ENCODE results near the gene URI1. TPM values are rescaled to one million over a fixed set of nuclear protein-coding genes. Genes with fewer than 3 reads are reported as not detected.
A peak's percentile ranks its signal among the peaks of the same experiment; 100 is the strongest.

URI1 gene
- total RNA-seq, 1 donor from 2014 or later = 63.2 TPM

GRCh38 chr19:29988351-29988750, 46.3 kb downstream of the URI1 start:
- Mint-ChIP-seq H3K4me1 (ENCODE audit: unreplicated experiment) (peaks cover 4% of the 10 kb centered on the region), H3K36me3 (peaks cover 37% of the 10 kb centered on the region), H3K27ac (no peak overlapping the region), H3K27me3 (no peaks in the 10 kb centered on the region), H3K4me3 (no peak overlapping the region), H3K9me3 (peaks cover 4% of the 10 kb centered on the region)
- DNase-seq (ENCODE audit: extremely low spot score, unreplicated experiment) = no peak
- TF ChIP-seq CTCF (conservative IDR thresholded peaks at IDR 0.05) = no peak

GRCh38 chr19:29992233-29992867, 50.3 kb downstream of the URI1 start:
- no peaks in the 10 kb centered on the region for H3K4me1 Mint-ChIP-seq (ENCODE audit: unreplicated experiment)
- peaks cover 4% of the 10 kb centered on the region for H3K9me3 Mint-ChIP-seq
- no peaks in the 10 kb centered on the region for H3K27me3 Mint-ChIP-seq
- peaks cover 64% of the 10 kb centered on the region for H3K36me3 Mint-ChIP-seq
- no peak overlapping the region for H3K27ac Mint-ChIP-seq
- no peak for DNase-seq (ENCODE audit: extremely low spot score, unreplicated experiment)
- no peak overlapping the region for H3K4me3 Mint-ChIP-seq
- no peak for TF ChIP-seq CTCF (conservative IDR thresholded peaks at IDR 0.05)

GRCh38 chr19:29999490-29999889, 57.5 kb downstream of the URI1 start:
- no peak for DNase-seq (ENCODE audit: extremely low spot score, unreplicated experiment)
- TF ChIP-seq CTCF (conservative IDR thresholded peaks at IDR 0.05) = no peak
- Mint-ChIP-seq H3K4me1 (ENCODE audit: unreplicated experiment) (peaks cover 13% of the 10 kb centered on the region), H3K4me3 (no peak overlapping the region), H3K27ac (no peak overlapping the region), H3K9me3 (no peaks in the 10 kb centered on the region), H3K36me3 (peaks cover 51% of the 10 kb centered on the region), H3K27me3 (no peaks in the 10 kb centered on the region)

- DNase-seq (ENCODE audit: extremely low spot score, unreplicated experiment) = no peak
- Mint-ChIP-seq H3K9me3 (no peaks in the 10 kb centered on the region), H3K27me3 (no peaks in the 10 kb centered on the region), H3K36me3 (peaks cover 45% of the 10 kb centered on the region), H3K27ac (no peak overlapping the region), H3K4me3 (no peak overlapping the region), H3K4me1 (ENCODE audit: unreplicated experiment) (peaks cover 17% of the 10 kb centered on the region)
- TF ChIP-seq CTCF (conservative IDR thresholded peaks at IDR 0.05) = no peak
These were observed 58.8 kb downstream of the URI1 start for GRCh38 chr19:30000862-30001261.

GRCh38 chr19:30001301-30001700, 59.3 kb downstream of the URI1 start:
- H3K27ac Mint-ChIP-seq = no peak overlapping the region
- H3K4me3 Mint-ChIP-seq = no peak overlapping the region
- no peak for TF ChIP-seq CTCF (conservative IDR thresholded peaks at IDR 0.05)
- no peaks in the 10 kb centered on the region for H3K9me3 Mint-ChIP-seq
- no peak for DNase-seq (ENCODE audit: extremely low spot score, unreplicated experiment)
- H3K4me1 Mint-ChIP-seq (ENCODE audit: unreplicated experiment) = peaks cover 17% of the 10 kb centered on the region
- no peaks in the 10 kb centered on the region for H3K27me3 Mint-ChIP-seq
- peaks cover 46% of the 10 kb centered on the region for H3K36me3 Mint-ChIP-seq

GRCh38 chr19:30001791-30002190, 59.8 kb downstream of the URI1 start:
- Mint-ChIP-seq H3K4me3 (no peak overlapping the region), H3K27ac (no peak overlapping the region), H3K36me3 (peaks cover 41% of the 10 kb centered on the region), H3K4me1 (ENCODE audit: unreplicated experiment) (peaks cover 17% of the 10 kb centered on the region), H3K27me3 (no peaks in the 10 kb centered on the region), H3K9me3 (no peaks in the 10 kb centered on the region)
- no peak for DNase-seq (ENCODE audit: extremely low spot score, unreplicated experiment)
- TF ChIP-seq CTCF (conservative IDR thresholded peaks at IDR 0.05) = peak; percentile 69

Data from type B pancreatic cell (in vitro differentiated cells).